Measurements from ENCODE around the gene ARHGEF26.
A peak's percentile ranks its signal among the peaks of the same experiment; 100 is the strongest.

ARHGEF26 gene

GRCh38 chr3:154228561-154229216, 107.5 kb downstream of the ARHGEF26 start:
- H3K4me1 ChIP-seq (ENCODE audit: insufficient read depth, poor library complexity, severe bottlenecking): no peaks in the 10 kb centered on the region

DNA sequence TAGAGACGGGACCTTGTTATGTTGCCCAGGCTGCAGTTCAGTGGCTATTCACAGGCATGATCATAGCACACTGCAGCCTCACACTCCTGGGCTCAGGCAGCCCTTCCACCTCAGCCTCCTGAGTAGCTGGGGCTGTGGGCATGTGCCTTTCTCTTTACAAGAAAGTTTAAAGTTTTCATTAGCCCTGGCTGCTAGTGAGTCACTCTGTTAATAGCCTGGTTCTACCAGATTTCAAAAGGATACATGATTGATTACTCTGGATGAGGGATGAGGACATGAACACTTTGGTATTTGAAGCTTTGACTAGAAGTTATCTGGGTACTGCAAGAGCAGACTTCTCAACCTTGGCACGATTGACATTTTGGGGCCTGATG, 108.0 kb downstream of the ARHGEF26 start:
- Histone ChIP-seq H3K27ac (ENCODE audit: poor library complexity, severe bottlenecking) (no peak overlapping the region), H3K4me3 (ENCODE audit: severe bottlenecking) (no peak overlapping the region), H3K27me3 (ENCODE audit: insufficient read depth, poor library complexity, severe bottlenecking) (no peaks in the 10 kb centered on the region), H3K9me3 (ENCODE audit: severe bottlenecking) (no peaks in the 10 kb centered on the region), H3K36me3 (ENCODE audit: low read depth) (no peaks in the 10 kb centered on the region), H3K4me1 (ENCODE audit: insufficient read depth, poor library complexity, severe bottlenecking) (no peaks in the 10 kb centered on the region)
- no peak for ATAC-seq (ENCODE audit: low read depth)
- TF ChIP-seq, protein P1, sequence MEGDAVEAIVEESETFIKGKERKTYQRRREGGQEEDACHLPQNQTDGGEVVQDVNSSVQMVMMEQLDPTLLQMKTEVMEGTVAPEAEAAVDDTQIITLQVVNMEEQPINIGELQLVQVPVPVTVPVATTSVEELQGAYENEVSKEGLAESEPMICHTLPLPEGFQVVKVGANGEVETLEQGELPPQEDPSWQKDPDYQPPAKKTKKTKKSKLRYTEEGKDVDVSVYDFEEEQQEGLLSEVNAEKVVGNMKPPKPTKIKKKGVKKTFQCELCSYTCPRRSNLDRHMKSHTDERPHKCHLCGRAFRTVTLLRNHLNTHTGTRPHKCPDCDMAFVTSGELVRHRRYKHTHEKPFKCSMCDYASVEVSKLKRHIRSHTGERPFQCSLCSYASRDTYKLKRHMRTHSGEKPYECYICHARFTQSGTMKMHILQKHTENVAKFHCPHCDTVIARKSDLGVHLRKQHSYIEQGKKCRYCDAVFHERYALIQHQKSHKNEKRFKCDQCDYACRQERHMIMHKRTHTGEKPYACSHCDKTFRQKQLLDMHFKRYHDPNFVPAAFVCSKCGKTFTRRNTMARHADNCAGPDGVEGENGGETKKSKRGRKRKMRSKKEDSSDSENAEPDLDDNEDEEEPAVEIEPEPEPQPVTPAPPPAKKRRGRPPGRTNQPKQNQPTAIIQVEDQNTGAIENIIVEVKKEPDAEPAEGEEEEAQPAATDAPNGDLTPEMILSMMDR (IDR thresholded peaks at IDR 0.05; ENCODE audit: poor library complexity, severe bottlenecking): no peak
- DNase-seq (ENCODE audit: low spot score): no peak

More at GRCh38 chr3:154228561-154229216, 107.5 kb downstream of the ARHGEF26 start:
- DNase-seq (ENCODE audit: low spot score) (no peak), ATAC-seq (ENCODE audit: low read depth) (no peak)
- Histone ChIP-seq H3K27me3 (ENCODE audit: insufficient read depth, poor library complexity, severe bottlenecking) (no peaks in the 10 kb centered on the region), H3K27ac (ENCODE audit: poor library complexity, severe bottlenecking) (no peak overlapping the region), H3K36me3 (ENCODE audit: low read depth) (no peaks in the 10 kb centered on the region), H3K9me3 (ENCODE audit: severe bottlenecking) (no peaks in the 10 kb centered on the region), H3K4me3 (ENCODE audit: severe bottlenecking) (no peak overlapping the region)
- TF ChIP-seq, protein P1 (IDR thresholded peaks at IDR 0.05; ENCODE audit: poor library complexity, severe bottlenecking): no peak

DNA sequence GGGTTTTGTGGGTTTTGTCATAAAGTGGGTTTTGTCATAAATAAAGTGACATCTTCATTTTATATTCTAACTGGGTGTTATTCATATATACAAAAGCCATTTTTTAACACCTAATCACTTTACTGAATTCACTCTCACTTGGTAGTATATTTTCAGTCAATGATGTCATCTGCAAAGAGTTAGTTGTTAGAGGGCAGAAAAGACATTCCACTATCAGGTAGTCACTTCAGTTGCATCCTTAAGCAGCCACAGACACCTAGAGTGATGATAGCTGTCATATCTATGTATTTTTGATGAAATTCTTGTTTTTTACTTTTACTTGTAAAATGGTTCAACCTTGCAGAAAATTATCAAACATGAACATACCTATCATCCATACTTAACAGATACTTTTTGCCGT, 114.1 kb downstream of the ARHGEF26 start:
- no peak overlapping the region for H3K4me3 ChIP-seq (ENCODE audit: severe bottlenecking)
- no peak for DNase-seq (ENCODE audit: low spot score)
- H3K36me3 ChIP-seq (ENCODE audit: low read depth): no peaks in the 10 kb centered on the region
- no peak overlapping the region for H3K27ac ChIP-seq (ENCODE audit: poor library complexity, severe bottlenecking)
- H3K4me1 ChIP-seq (ENCODE audit: insufficient read depth, poor library complexity, severe bottlenecking): no peaks in the 10 kb centered on the region
- TF ChIP-seq, protein P1 (IDR thresholded peaks at IDR 0.05; ENCODE audit: poor library complexity, severe bottlenecking): no peak
- H3K27me3 ChIP-seq (ENCODE audit: insufficient read depth, poor library complexity, severe bottlenecking): no peaks in the 10 kb centered on the region
- no peaks in the 10 kb centered on the region for H3K9me3 ChIP-seq (ENCODE audit: severe bottlenecking)
- ATAC-seq (ENCODE audit: low read depth): peak; percentile 59; the same call in 2 of the 3 replicates

DNA sequence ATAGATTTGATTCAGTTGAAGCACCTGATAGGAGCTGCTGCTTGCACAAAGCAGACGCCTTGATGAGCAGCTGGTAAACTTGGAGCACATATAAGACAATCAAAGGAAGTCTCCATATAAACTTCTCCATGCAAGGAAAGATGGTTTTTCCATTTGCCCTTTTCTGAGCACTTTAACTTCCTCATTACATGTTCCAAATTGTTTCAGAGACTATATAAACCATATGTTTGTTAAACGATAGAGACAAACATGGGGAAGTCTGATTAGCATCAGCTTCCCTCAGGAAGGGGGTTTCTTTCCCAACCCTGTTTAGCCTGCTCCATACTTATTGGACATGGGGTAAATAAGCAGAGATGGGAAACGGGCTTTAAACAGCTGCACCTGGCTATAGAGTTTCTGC, 115.1 kb downstream of the ARHGEF26 start:
- TF ChIP-seq, protein P1 (IDR thresholded peaks at IDR 0.05; ENCODE audit: poor library complexity, severe bottlenecking): no peak
- H3K4me1 ChIP-seq (ENCODE audit: insufficient read depth, poor library complexity, severe bottlenecking): no peaks in the 10 kb centered on the region
- DNase-seq (ENCODE audit: low spot score) (no peak), ATAC-seq (ENCODE audit: low read depth) (no peak)
- no peaks in the 10 kb centered on the region for H3K36me3 ChIP-seq (ENCODE audit: low read depth)
- H3K9me3 ChIP-seq (ENCODE audit: severe bottlenecking): no peaks in the 10 kb centered on the region
- H3K4me3 ChIP-seq (ENCODE audit: severe bottlenecking): no peak overlapping the region
- H3K27ac ChIP-seq (ENCODE audit: poor library complexity, severe bottlenecking): no peak overlapping the region
- no peaks in the 10 kb centered on the region for H3K27me3 ChIP-seq (ENCODE audit: insufficient read depth, poor library complexity, severe bottlenecking)

- ATAC-seq (ENCODE audit: low read depth) (no peak), DNase-seq (ENCODE audit: low spot score) (no peak)
- TF ChIP-seq, protein P1 (IDR thresholded peaks at IDR 0.05; ENCODE audit: poor library complexity, severe bottlenecking): no peak
Observed at GRCh38 chr3:154240235-154240634, 119.0 kb downstream of the ARHGEF26 start.

More at GRCh38 chr3:154240235-154240634, 119.0 kb downstream of the ARHGEF26 start:
- Histone ChIP-seq H3K27ac (ENCODE audit: poor library complexity, severe bottlenecking) (no peak overlapping the region), H3K27me3 (ENCODE audit: insufficient read depth, poor library complexity, severe bottlenecking) (no peaks in the 10 kb centered on the region), H3K9me3 (ENCODE audit: severe bottlenecking) (no peaks in the 10 kb centered on the region), H3K4me3 (ENCODE audit: severe bottlenecking) (no peak overlapping the region), H3K4me1 (ENCODE audit: insufficient read depth, poor library complexity, severe bottlenecking) (peaks cover 21% of the 10 kb centered on the region), H3K36me3 (ENCODE audit: low read depth) (no peaks in the 10 kb centered on the region)
